Pancreas (tissue), 10 donors: ENCODE results near the gene AKR7A3. TPM values are rescaled to one million over a fixed set of nuclear protein-coding genes. Genes with fewer than 3 reads are reported as not detected.
A peak's percentile ranks its signal among the peaks of the same experiment; 100 is the strongest.

Experiments used
- ATAC-seq, 4 donors: fragments of 200-7000 bp; cut with Tn5 transposase; one replicate each; pipeline versions ENCODE4 v1.8.0 to v1.9.1; 2020; ENCODE audit warnings: mild to moderate bottlenecking in 4 of 4, moderate library complexity in 4 of 4
- DNase-seq, 6 donors: peaks; one replicate each; pipeline ENCODE4 v3.0.0-alpha.2; 2020
- FAIRE-seq: peaks from 2 replicates; lab custom pipeline; 2012; peaks lifted over from hg19 to GRCh38; lab: Jason Lieb, UNC
- H3K27ac ChIP-seq, 4 donors: fragments of 200-600 bp; sonication (generic); 1 replicate in 3 of 4; 2 replicates in 1 of 4; pipeline versions ENCODE4 v1.5.0 to v1.8.0; 2020
- H3K27me3 ChIP-seq, 4 donors: fragments of 200-600 bp; one replicate each; pipeline ENCODE4 v1.8.0; 2021
- H3K36me3 ChIP-seq, 3 donors: fragments of 200-600 bp; sonication (generic) in 1 of 3; one replicate each; pipeline versions ENCODE4 v1.5.0 to v1.8.0; 2020 to 2021
- H3K4me1 ChIP-seq, 3 donors: fragments of 200-600 bp; one replicate each; pipeline ENCODE4 v1.8.0; 2021
- H3K4me3 ChIP-seq, 4 donors: fragments of 200-600 bp; sonication (generic) in 2 of 4; one replicate each; pipeline versions ENCODE4 v1.5.0 to v1.8.0; 2020 to 2021
- H3K9me3 ChIP-seq, 4 donors: fragments of 200-600 bp; one replicate each; pipeline ENCODE4 v1.8.0; 2021
- WGBS, 2 donors: extraction: QIAGEN DNeasy Blood & Tissue Kit; methylation state at CpG; one replicate each; pipeline ENCODE4 v1.1.7; 2013; 5-methylcytosine and 5-hydroxymethylcytosine counted together
- intact Hi-C, 3 donors: fragments of 100-400 bp; cut with DNase I; formaldehyde crosslinking; loops; one replicate each; pipeline versions ENCODE4 v1.11.1 to v1.14.2; 2022
- polyA plus RNA-seq, 2 donors: library from polyadenylated mRNA; stranded (reverse); fragments of 200-250 nt; gene quantifications; one replicate each; pipeline ENCODE4 v1.2.3, GENCODE V29; 2013
- total RNA-seq, 6 donors: library from RNA; stranded (reverse); fragmentation: NEBNext Ultra II Directional in 4 of 6; extraction: Animal tissue kit (Norgen Biotek cat#: 25700) in 4 of 6; gene quantifications; one replicate each; pipeline versions ENCODE4 v1.2.1 to v1.2.4, GENCODE V29; 2021 to 2023
- TF ChIP-seq, protein P1 (sequence below), 4 donors: fragments of 200-600 bp; sonication (generic) in 3 of 4; IDR thresholded peaks; one replicate each; pipeline versions ENCODE4 v1.5.0 to v1.8.0; 2021; ENCODE audit warnings: antibody characterized with exemption in 4 of 4
- donor health status: healthy with polysubstance abuse.
- donor health status: DM: no; HTN: no; CAD: no; lungs with moderate emphysema.
- donor health status: DM: no; HTN: no; CAD: no.
- donor health status: control.
- donor health status: control.
- donor health status: Bipolar disorder and iron deficiency.
- donor health status: DM: yes; HTN: yes; CAD: no.
- donor health status: DM: no; HTN: no; CAD: no.
- donor health status: DM: no; HTN: no; CAD: no.
- donor health status: DM: yes; HTN: yes; CAD: no.

The AKR7A3 gene
- total and polyA plus RNA-seq, 8 donors = 3.0 to 328 (median 221) TPM

DNA sequence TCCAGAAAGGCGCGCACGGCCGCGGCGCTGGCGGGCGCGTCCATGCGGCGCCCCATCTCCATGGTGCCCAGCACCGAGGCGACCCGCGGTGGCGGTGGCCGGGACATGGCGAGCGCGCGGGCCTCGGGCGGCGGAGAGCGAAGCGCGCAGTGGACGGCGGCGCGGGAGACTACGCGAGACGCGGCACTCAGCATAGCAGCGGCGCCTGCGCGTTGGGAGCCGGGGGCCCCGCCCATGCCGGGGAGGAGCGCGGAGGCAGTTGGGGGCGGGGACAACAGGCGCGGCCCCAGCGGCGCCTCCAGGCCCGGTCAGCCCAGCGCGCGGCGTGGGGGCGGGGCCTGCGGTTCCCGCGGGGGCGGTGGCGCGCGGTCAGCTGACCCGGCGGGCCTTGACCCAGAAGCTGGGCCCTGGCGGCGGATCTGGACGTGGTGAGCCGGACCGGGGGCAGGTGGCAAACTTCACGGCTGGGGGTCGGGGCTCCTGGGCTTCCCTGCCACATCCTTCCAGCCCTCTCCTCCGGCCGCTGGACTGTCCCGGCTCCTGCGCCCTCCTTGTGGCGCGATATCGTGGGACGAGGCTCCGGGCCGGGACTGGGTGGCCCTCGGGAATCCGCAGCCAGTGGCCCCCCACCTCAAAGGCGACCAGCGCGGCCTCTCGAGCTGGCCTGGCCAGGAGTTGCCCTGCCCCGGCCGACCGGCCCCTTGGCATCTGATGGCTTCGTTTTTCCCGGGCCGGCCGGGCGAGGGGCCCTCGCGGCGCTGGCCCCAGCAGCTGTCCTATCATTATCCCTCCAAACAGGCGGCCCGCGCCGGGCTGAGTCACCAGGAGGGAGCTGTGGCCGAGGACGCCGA lies 23.6 kb upstream of the AKR7A3 start, which contains the start of the genes AKR7A2 and SLC66A1:
TSS of gene AKR7A2 (minus strand) at position 214 of the 851 bp plus-strand sequence. CDS start at position 194, 20 bp downstream.
TSS of gene SLC66A1 (plus strand) at position 396 of the 851 bp plus-strand sequence. CDS start 5,352 bp downstream, outside the sequence.
- ATAC-seq (peak; percentile 93 to 95 (median 94)), FAIRE-seq (no peak), DNase-seq (peak; percentile 89 to 98 (median 95))
- Histone ChIP-seq H3K27ac (peak within 1 kb of the TSS; percentile 65 to 83 (median 80)), H3K9me3 (no peaks in the 10 kb centered on the region), H3K4me3 (peak within 1 kb of the TSS; percentile 81 to 96 (median 92)), H3K4me1 (peaks cover 0 to 13% (median 7%) of the 10 kb centered on the region in 3 donors), H3K36me3 (peaks cover 0 to 10% (median 4%) of the 10 kb centered on the region in 3 donors), H3K27me3 (no peaks in the 10 kb centered on the region)
- TF ChIP-seq, protein P1, sequence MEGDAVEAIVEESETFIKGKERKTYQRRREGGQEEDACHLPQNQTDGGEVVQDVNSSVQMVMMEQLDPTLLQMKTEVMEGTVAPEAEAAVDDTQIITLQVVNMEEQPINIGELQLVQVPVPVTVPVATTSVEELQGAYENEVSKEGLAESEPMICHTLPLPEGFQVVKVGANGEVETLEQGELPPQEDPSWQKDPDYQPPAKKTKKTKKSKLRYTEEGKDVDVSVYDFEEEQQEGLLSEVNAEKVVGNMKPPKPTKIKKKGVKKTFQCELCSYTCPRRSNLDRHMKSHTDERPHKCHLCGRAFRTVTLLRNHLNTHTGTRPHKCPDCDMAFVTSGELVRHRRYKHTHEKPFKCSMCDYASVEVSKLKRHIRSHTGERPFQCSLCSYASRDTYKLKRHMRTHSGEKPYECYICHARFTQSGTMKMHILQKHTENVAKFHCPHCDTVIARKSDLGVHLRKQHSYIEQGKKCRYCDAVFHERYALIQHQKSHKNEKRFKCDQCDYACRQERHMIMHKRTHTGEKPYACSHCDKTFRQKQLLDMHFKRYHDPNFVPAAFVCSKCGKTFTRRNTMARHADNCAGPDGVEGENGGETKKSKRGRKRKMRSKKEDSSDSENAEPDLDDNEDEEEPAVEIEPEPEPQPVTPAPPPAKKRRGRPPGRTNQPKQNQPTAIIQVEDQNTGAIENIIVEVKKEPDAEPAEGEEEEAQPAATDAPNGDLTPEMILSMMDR (IDR thresholded peaks at IDR 0.05) = no peak
- WGBS, 2 donors = 0% methylated on average over 58 to 105 of the region's 105 CpGs
- intact Hi-C loops = no loop called here

DNA sequence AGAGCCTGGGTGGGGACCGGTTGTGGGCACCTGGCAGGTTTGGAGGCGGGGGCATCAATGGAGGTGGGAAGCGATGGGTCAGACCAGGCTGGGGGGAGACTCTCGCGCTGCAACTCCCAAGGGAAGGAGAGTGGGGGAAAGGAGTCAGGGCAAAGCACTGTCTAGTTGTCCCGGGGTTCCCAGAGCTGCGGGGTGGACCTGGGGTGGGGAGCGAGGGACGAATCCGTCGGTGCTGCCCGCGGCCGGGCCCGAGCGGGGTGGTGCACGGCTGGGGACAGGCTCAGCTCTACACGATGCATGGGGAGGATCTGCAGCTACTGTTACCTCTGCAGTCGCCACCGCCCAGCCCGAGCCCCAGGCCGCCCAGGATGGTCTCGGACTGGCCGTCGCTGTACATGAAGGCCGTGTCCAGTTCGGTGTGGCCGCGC lies 22.9 kb upstream of the AKR7A3 start:
- WGBS, 2 donors = 0 to 1% methylated on average over 29 of the region's 29 CpGs
- ATAC-seq (peak in 3 of 4 donors; percentile 18 to 28 (median 27)), FAIRE-seq (no peak), DNase-seq (peak in 3 of 6 donors; percentile 37 to 85 (median 74))
- intact Hi-C loops = no loop called here
- peak overlapping the region; percentile 45 to 70 (median 60) for H3K27ac ChIP-seq
- no peaks in the 10 kb centered on the region for H3K27me3 ChIP-seq
- peaks cover 0 to 13% (median 7%) of the 10 kb centered on the region in 3 donors for H3K4me1 ChIP-seq
- H3K36me3 ChIP-seq = peaks cover 0 to 10% (median 4%) of the 10 kb centered on the region in 3 donors
- TF ChIP-seq, protein P1 (IDR thresholded peaks at IDR 0.05) = no peak
- no peaks in the 10 kb centered on the region for H3K9me3 ChIP-seq
- H3K4me3 ChIP-seq = peak overlapping the region; percentile 81 to 96 (median 92)

DNA sequence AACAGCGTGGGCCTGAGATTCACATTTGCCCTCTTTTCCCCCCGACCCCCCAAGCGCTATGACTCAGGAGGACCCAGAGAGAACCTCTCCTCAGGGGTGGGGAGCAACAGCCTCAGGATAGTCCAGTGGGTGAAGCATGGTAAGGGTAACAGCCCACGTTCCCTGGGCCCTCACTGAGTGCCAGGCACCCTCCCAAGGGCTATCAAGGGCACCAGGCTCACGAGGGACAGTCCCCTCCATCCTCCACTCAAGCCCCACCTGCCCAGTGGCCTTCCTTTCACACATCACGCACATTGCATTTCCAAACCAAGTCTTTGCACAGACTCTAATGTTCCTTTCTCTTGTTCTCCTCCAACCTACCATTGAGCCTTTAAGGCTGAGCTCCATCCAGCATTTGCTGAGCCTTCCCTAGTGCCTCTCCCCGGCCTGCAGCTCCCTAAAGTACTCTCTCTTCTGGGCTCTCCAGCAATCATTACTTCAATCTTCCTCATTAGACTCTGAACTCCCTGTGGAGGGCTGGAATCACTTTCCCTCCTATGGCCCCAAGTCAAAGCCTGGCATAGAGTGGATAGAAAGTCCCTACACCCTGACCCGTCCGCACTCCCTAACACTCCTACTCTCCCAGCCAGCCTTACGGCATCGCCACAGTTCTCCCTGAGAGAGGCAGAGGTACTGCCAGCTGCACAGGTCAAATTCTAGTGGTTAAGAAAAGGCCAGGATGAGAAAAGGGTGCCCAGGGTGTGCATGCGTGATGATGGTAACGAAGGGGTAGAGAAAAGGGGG lies 22.3 kb upstream of the AKR7A3 start:
- ATAC-seq (peak in 3 of 4 donors; percentile 11 to 12 (median 12)), FAIRE-seq (no peak), DNase-seq (no peak)
- peak overlapping the region; percentile 81 to 96 (median 92) for H3K4me3 ChIP-seq
- H3K36me3 ChIP-seq = peaks cover 0 to 12% (median 4%) of the 10 kb centered on the region in 3 donors
- intact Hi-C loops = no loop called here
- TF ChIP-seq, protein P1 (IDR thresholded peaks at IDR 0.05) = no peak
- 37 to 41% methylated on average over 12 to 13 of the region's 13 CpGs for WGBS, 2 donors
- H3K4me1 ChIP-seq = peaks cover 0 to 13% (median 7%) of the 10 kb centered on the region in 3 donors
- peak overlapping the region in 1 of 4 donors; percentile 67 for H3K27ac ChIP-seq
- H3K27me3 ChIP-seq = no peaks in the 10 kb centered on the region
- no peaks in the 10 kb centered on the region for H3K9me3 ChIP-seq

DNA sequence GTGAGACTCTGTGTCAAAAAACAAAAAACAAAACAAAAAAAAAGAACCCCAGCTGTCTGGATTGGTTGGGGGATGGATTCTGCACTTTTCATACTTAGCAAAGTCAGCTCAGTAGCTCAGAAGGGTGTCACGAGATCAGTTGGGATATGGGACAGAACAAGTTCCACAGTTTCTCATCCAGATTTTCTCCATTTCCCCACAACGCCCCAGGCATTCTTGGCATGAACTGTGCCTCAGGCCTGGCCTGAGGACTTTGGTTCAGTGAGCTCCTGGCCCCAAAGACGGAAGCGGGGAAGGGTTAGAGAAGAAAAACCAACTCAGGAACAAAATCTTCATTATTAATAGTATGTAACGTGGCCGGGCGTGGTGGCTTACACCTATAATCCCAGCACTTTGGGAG lies 21.5 kb upstream of the AKR7A3 start:
- Histone ChIP-seq H3K9me3 (no peaks in the 10 kb centered on the region), H3K4me1 (peaks cover 0 to 13% (median 7%) of the 10 kb centered on the region in 3 donors), H3K27me3 (no peaks in the 10 kb centered on the region), H3K4me3 (no peak overlapping the region), H3K27ac (no peak overlapping the region), H3K36me3 (peaks cover 0 to 20% (median 5%) of the 10 kb centered on the region in 3 donors)
- intact Hi-C loops = no loop called here
- TF ChIP-seq, protein P1 (IDR thresholded peaks at IDR 0.05) = no peak
- WGBS, 2 donors = 89% methylated on average over 7 of the region's 7 CpGs
- DNase-seq (no peak), FAIRE-seq (no peak), ATAC-seq (no peak)
